Measurements from ENCODE around the gene CCDC91.
"Not testable (repeated sequence)": the region's sequence is repeated elsewhere in the genome, so short reads cannot be mapped to it uniquely, and the experiment has no call there.

CCDC91 gene

GRCh38 chr12:28247806-28248205 is 57.5 kb downstream of the CCDC91 start:
- no peak overlapping the region for H3K4me3 ChIP-seq (replicated peaks; ENCODE audit: low read depth, low read length)
- TF ChIP-seq, protein P1, sequence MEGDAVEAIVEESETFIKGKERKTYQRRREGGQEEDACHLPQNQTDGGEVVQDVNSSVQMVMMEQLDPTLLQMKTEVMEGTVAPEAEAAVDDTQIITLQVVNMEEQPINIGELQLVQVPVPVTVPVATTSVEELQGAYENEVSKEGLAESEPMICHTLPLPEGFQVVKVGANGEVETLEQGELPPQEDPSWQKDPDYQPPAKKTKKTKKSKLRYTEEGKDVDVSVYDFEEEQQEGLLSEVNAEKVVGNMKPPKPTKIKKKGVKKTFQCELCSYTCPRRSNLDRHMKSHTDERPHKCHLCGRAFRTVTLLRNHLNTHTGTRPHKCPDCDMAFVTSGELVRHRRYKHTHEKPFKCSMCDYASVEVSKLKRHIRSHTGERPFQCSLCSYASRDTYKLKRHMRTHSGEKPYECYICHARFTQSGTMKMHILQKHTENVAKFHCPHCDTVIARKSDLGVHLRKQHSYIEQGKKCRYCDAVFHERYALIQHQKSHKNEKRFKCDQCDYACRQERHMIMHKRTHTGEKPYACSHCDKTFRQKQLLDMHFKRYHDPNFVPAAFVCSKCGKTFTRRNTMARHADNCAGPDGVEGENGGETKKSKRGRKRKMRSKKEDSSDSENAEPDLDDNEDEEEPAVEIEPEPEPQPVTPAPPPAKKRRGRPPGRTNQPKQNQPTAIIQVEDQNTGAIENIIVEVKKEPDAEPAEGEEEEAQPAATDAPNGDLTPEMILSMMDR (IDR thresholded peaks at IDR 0.05; ENCODE audit: low read depth, low read length, missing control alignments) = no peak
- DNase-seq (ENCODE audit: extremely low read depth, low read depth) = no peak

DNA sequence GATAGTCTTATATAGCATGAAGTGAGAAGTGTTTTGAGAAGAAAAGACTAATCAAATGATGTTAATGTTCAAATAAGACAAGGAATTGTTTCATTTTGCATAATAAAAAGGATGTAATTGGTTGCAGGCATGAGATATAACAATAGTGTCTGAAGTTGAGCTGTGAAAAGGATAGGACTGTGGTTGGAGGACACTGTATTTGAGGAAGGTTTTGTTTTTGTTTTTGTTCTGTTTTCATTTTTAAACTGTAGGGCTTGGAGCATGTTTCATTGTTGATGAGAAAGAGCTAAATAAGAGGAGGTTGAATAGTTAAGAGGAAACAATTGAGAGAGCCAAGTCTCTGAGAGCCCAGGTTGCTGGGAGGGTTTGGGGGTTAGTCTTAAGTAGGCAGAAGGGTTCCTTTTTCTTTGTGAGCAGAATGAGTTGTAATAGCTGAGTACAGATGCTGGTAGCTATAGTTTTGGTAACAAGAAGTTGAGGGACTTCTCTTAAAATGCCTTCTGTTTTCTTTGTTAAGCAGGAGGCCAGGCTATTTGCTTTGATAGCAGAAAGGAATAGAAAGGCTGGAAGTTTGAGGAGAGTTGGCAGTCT is 58.4 kb downstream of the CCDC91 start:
- DNase-seq (ENCODE audit: extremely low read depth, low read depth) = no peak
- no peak overlapping the region for H3K4me3 ChIP-seq (replicated peaks; ENCODE audit: low read depth, low read length)
- TF ChIP-seq, protein P1 (IDR thresholded peaks at IDR 0.05; ENCODE audit: low read depth, low read length, missing control alignments) = no peak

GRCh38 chr12:28253161-28253641 is 62.9 kb downstream of the CCDC91 start:
- H3K4me3 ChIP-seq (replicated peaks; ENCODE audit: low read depth, low read length) = no peak overlapping the region
- TF ChIP-seq, protein P1 (IDR thresholded peaks at IDR 0.05; ENCODE audit: low read depth, low read length, missing control alignments) = no peak
- no peak for DNase-seq (ENCODE audit: extremely low read depth, low read depth)

GRCh38 chr12:28257411-28257810 is 67.2 kb downstream of the CCDC91 start:
- DNase-seq (ENCODE audit: extremely low read depth, low read depth) = no peak
- H3K4me3 ChIP-seq (replicated peaks; ENCODE audit: low read depth, low read length) = no peak overlapping the region
- TF ChIP-seq, protein P1 (IDR thresholded peaks at IDR 0.05; ENCODE audit: low read depth, low read length, missing control alignments) = no peak

DNA sequence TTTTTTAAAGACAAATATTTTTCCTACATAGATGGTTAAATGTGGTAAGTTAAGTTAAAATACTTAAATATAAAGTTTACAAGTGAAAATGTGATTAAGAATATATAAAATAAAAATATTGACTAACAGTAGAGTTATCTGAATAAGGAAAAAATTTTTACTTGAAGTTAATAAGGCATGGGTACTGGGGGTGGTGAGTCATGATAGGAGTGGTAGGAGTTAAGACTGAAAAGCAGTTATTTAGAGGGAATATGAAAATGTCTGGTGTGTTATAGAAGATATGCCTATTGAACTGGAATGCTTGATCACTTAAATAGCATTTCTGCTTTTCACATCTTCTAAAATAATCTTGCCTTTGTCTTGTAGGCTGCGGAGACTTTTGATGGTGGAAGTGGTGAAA is 68.7 kb downstream of the CCDC91 start:
- TF ChIP-seq, protein P1 (IDR thresholded peaks at IDR 0.05; ENCODE audit: low read depth, low read length, missing control alignments) = no peak
- no peak overlapping the region for H3K4me3 ChIP-seq (replicated peaks; ENCODE audit: low read depth, low read length)
- no peak for DNase-seq (ENCODE audit: extremely low read depth, low read depth)

DNA sequence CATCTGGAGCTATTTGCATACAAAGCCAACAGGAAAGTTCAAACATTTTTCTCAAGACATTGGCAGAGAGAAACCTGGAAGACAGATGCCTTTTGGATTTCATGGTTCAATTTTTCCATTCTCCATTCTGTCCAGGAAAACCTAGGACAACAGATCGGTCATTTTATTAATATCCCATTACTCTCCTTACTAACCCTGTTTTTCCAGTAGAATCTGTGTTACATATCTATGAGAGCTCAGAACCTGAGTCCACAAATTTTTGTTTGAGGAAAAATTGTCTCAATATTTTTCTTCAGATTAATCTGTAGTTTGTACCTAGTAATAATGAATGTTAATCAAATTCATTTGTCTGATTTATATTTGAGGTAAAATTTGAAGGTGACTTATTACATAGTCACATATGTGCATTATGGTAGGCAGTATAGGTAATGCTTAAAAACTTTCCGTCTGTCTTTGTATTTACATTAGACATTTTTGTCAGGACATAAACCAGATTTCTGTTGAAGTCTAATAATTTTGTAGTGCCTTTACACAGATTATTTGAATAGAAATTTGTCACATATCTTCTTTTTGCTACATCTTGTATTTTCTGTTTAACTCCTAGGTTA is 75.3 kb downstream of the CCDC91 start:
- H3K4me3 ChIP-seq (replicated peaks; ENCODE audit: low read depth, low read length) = no peak overlapping the region
- DNase-seq (ENCODE audit: extremely low read depth, low read depth) = no peak
- TF ChIP-seq, protein P1 (IDR thresholded peaks at IDR 0.05; ENCODE audit: low read depth, low read length, missing control alignments) = no peak

DNA sequence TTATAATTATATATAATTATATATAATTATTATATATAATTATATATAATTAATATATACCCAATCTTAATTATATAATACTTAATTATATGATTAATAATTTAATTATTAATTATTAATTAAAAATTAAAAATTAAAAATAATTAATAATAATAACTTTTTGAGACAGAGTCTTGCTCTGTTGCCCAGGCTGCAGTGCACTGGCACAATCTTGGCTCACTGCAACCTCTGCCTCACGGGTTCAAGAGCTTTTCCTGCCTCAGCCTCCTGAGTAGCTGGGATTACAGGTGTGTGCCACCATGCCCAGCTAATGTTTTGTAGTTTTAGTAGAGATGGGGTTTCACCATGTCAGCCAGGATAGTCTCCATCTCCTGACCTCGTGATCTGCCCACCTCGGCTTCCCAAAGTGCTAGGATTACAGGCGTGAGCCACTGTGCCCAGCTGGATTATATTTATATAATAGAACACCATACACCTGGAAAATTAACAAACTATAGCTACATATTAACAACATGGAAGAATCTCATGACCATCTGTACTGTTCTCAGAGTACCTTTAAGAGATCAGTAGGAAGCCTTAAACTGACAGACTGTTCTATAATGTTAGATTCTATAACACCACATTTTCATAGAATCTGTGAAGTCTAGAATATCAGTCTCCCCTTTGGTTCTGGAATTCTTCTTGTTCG is 77.8 kb downstream of the CCDC91 start:
- H3K4me3 ChIP-seq (replicated peaks; ENCODE audit: low read depth, low read length); DNase-seq (ENCODE audit: extremely low read depth, low read depth): not testable (repeated sequence)
